ENCODE data around the gene KRT86. TPM values are rescaled to one million over a fixed set of nuclear protein-coding genes. Genes with fewer than 3 reads are reported as not detected.

Gene KRT86
- total and polyA plus RNA-seq, 9 of the 15 experiments (the other 6 are each of a cell fraction or from before 2014, with no cell fraction given) = not detected

- H4K20me1 ChIP-seq (replicated peaks; ENCODE audit: control insufficient read depth, insufficient read depth, low read length) = peaks cover 14% of the 10 kb centered on the region
- H3K27ac ChIP-seq (ENCODE audit: extremely low read depth, low read depth, low read length) = no peak overlapping the region
- H3K36me3 ChIP-seq (ENCODE audit: control insufficient read depth, insufficient read depth, low read length) = no peaks in the 10 kb centered on the region
- H2AFZ ChIP-seq (ENCODE audit: low read depth, low read length) = no peak overlapping the region
- no peaks in the 10 kb centered on the region for H3K9me3 ChIP-seq (replicated peaks; ENCODE audit: control insufficient read depth, insufficient read depth, low read depth, low read length)
- FAIRE-seq (no peak), ATAC-seq (no peak), DNase-seq (ENCODE audit: extremely low read depth in 1 of 4, low spot score in 3 of 4) (no peak)
- WGBS (ENCODE audit: insufficient coverage, low coverage, missing lambda C conversion rate) = 0% methylated on average over 14 of the region's 15 CpGs
- H3K4me1 ChIP-seq (replicated peaks in 1 of 2; ENCODE audit: control insufficient read depth in 2 of 2, insufficient read depth in 2 of 2, low read length in 2 of 2) = no peaks in the 10 kb centered on the region
- H3K9me1 ChIP-seq (ENCODE audit: control insufficient read depth, insufficient read depth, low read length) = no peaks in the 10 kb centered on the region
- H3K27me3 ChIP-seq (ENCODE audit: control insufficient read depth in 2 of 2, insufficient read depth in 2 of 2, low read length in 2 of 2) = peaks cover 2 to 54% of the 10 kb centered on the region in 2 experiments; a peak in 4 of 5 replicates
- CTCF ChIA-PET (ENCODE audit: low intra/inter-chr PET ratio) = interaction anchor here (0.7 kb wide), 1 partner anchor 80 kb away, joined by 3 read pairs; no protein-coding TSS in a partner anchor
- BruUV-seq (replicated peaks) = no TSS peak
- H3K4me3 ChIP-seq = no peak overlapping the region
- H3K9ac ChIP-seq (ENCODE audit: insufficient read depth in 1 of 2, low read depth in 2 of 2, low read length in 2 of 2) = no peak overlapping the region
- no peak for TF ChIP-seq PHB (CRISPR knock-in tag; IDR thresholded peaks at IDR 0.05)
- no peak for TF ChIP-seq NBN (IDR thresholded peaks at IDR 0.05; ENCODE audit: low read depth)
- TF ChIP-seq ZNF280B (CRISPR knock-in tag; IDR thresholded peaks at IDR 0.05) = no peak
- no peak for TF ChIP-seq TEAD4 (IDR thresholded peaks at IDR 0.05; ENCODE audit: low read length)
- no peak for TF ChIP-seq TEAD4 (CRISPR knock-in tag; IDR thresholded peaks at IDR 0.05; ENCODE audit: borderline replicate concordance)
- no peak for TF ChIP-seq CBFA2T2 (conservative IDR thresholded peaks at IDR 0.05)
- TF ChIP-seq TAL1 (IDR thresholded peaks at IDR 0.05) = no peak
- TF ChIP-seq E2F6 (IDR thresholded peaks at IDR 0.05; ENCODE audit: borderline replicate concordance in 1 of 2, extremely low read depth in 1 of 2, insufficient read depth in 1 of 2, insufficient read length in 1 of 2, low read depth in 1 of 2, low read length in 1 of 2, poor library complexity in 1 of 2, severe bottlenecking in 1 of 2) = no peak
- no peak for TF ChIP-seq PRMT5 (CRISPR knock-in tag; IDR thresholded peaks at IDR 0.05)
- no peak for TF ChIP-seq LEF1 (IDR thresholded peaks at IDR 0.05)
- no peak for TF ChIP-seq KDM4B (IDR thresholded peaks at IDR 0.05; ENCODE audit: borderline replicate concordance in 2 of 2, low read depth in 1 of 2)
- no peak for TF ChIP-seq GMEB1 (CRISPR knock-in tag; IDR thresholded peaks at IDR 0.05)
- TF ChIP-seq ILF3 (IDR thresholded peaks at IDR 0.05; ENCODE audit: borderline replicate concordance) = no peak
- TF ChIP-seq ZFPM2 (CRISPR knock-in tag; IDR thresholded peaks at IDR 0.05) = no peak
- no peak for TF ChIP-seq HNRNPLL (IDR thresholded peaks at IDR 0.05; ENCODE audit: low read depth, low read length, poor library complexity, severe bottlenecking)
- POLR2A ChIA-PET = no interaction called here
- H3K4me2 ChIP-seq (ENCODE audit: insufficient read depth, low read length) = no peak overlapping the region
- in situ Hi-C loops (cut with MboI) (no loop called here), intact Hi-C loops (cut with micrococcal nuclease) (no loop called here)
- H3K79me2 ChIP-seq (ENCODE audit: control insufficient read depth, insufficient read depth, low read length) = no peaks in the 10 kb centered on the region
These were observed 39.3 kb upstream of the KRT86 start for GRCh38 chr12:52235001-52235764.
